ENCODE data around the gene RERE.

The RERE gene

GRCh38 chr1:8591569-8591968 lies 225.9 kb downstream of the RERE start:
- Mint-ChIP-seq H3K27me3 (no peaks in the 10 kb centered on the region), H3K9me3 (no peaks in the 10 kb centered on the region), H3K4me1 (ENCODE audit: low read depth) (peaks cover 18% of the 10 kb centered on the region), H3K4me3 (no peak overlapping the region), H3K36me3 (ENCODE audit: low read depth) (no peaks in the 10 kb centered on the region), H3K27ac (no peak overlapping the region)
- intact Hi-C loops (cut with micrococcal nuclease): no loop called here

DNA sequence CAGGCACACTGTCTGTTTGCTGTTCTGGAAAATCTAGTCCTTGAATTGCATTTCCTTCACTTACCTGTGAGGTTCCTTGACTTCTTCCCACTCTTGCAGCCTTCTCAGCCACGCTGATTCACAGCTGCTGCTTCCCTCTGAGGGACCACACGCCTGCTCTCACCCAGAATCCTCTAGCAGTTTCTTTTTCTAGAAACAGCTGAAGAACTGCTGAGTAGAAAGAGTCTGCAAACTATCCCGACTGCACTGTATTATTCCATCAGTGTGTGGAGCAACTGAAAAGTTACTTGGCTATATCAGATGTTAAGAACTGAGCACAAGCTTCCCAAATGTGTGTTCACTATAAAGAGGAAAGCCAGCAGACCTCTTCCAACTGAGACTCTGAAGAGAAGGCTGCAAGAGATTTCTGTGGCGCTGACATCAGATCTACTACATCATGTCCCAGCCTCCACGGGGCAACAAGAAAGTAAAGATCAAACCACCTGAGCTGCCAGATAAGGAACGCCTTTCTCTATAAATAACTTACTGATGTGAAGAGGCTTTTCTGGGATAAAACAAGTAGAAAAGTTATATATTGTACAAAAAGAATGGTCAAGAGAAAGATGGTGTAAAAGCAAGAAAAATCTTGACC lies 226.6 kb downstream of the RERE start:
- Mint-ChIP-seq H3K27ac (peak overlapping the region; percentile 42), H3K4me1 (ENCODE audit: low read depth) (peaks cover 18% of the 10 kb centered on the region), H3K36me3 (ENCODE audit: low read depth) (no peaks in the 10 kb centered on the region), H3K9me3 (no peaks in the 10 kb centered on the region), H3K27me3 (no peaks in the 10 kb centered on the region), H3K4me3 (no peak overlapping the region)
- intact Hi-C loops (cut with micrococcal nuclease): no loop called here

DNA sequence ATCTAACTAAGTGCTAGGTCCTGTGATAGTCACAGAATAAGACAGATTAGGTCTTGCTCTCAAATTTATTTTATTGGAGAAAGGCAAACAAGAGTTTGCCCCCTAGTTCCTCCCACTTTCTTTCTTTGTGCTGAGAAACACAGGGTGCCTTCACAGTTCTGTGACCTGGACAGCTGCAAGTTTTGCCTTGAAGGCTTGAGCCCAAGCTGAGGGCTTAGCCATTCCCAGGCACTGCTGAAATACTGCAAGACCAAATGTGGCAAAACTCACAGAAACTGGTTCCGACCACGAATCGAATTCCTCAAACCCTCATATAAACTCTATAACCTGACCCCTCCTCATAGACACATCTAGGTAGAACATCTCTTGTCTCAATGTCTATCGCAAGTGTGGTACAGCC lies 227.9 kb downstream of the RERE start:
- Mint-ChIP-seq H3K9me3 (no peaks in the 10 kb centered on the region), H3K4me1 (ENCODE audit: low read depth) (peaks cover 18% of the 10 kb centered on the region), H3K4me3 (no peak overlapping the region), H3K27ac (no peak overlapping the region), H3K36me3 (ENCODE audit: low read depth) (peaks cover 2% of the 10 kb centered on the region), H3K27me3 (no peaks in the 10 kb centered on the region)
- intact Hi-C loops (cut with micrococcal nuclease): no loop called here

- Mint-ChIP-seq H3K4me3 (no peak overlapping the region), H3K27ac (no peak overlapping the region), H3K4me1 (ENCODE audit: low read depth) (peaks cover 18% of the 10 kb centered on the region), H3K36me3 (ENCODE audit: low read depth) (peaks cover 6% of the 10 kb centered on the region), H3K27me3 (no peaks in the 10 kb centered on the region), H3K9me3 (no peaks in the 10 kb centered on the region)
- intact Hi-C loops (cut with micrococcal nuclease): no loop called here
These were observed 229.7 kb downstream of the RERE start for GRCh38 chr1:8587784-8588183.

- Mint-ChIP-seq H3K27me3 (no peaks in the 10 kb centered on the region), H3K4me3 (no peak overlapping the region), H3K4me1 (ENCODE audit: low read depth) (peaks cover 10% of the 10 kb centered on the region), H3K9me3 (no peaks in the 10 kb centered on the region), H3K36me3 (ENCODE audit: low read depth) (peaks cover 6% of the 10 kb centered on the region), H3K27ac (no peak overlapping the region)
- intact Hi-C loops (cut with micrococcal nuclease): no loop called here
These were observed 231.0 kb downstream of the RERE start for GRCh38 chr1:8586438-8586837.

- no peak overlapping the region for H3K27ac Mint-ChIP-seq
- H3K27me3 Mint-ChIP-seq: no peaks in the 10 kb centered on the region
- peaks cover 11% of the 10 kb centered on the region for H3K36me3 Mint-ChIP-seq (ENCODE audit: low read depth)
- H3K4me1 Mint-ChIP-seq (ENCODE audit: low read depth): peaks cover 9% of the 10 kb centered on the region
- intact Hi-C loops (cut with micrococcal nuclease): no loop called here
- H3K9me3 Mint-ChIP-seq: no peaks in the 10 kb centered on the region
- no peak overlapping the region for H3K4me3 Mint-ChIP-seq
These were observed 233.1 kb downstream of the RERE start for GRCh38 chr1:8584316-8584715.

GRCh38 chr1:8583031-8583430 lies 234.4 kb downstream of the RERE start:
- Mint-ChIP-seq H3K27me3 (no peaks in the 10 kb centered on the region), H3K4me1 (ENCODE audit: low read depth) (peaks cover 9% of the 10 kb centered on the region), H3K4me3 (no peak overlapping the region), H3K27ac (no peak overlapping the region), H3K9me3 (no peaks in the 10 kb centered on the region), H3K36me3 (ENCODE audit: low read depth) (peaks cover 11% of the 10 kb centered on the region)
- intact Hi-C loops (cut with micrococcal nuclease): no loop called here

DNA sequence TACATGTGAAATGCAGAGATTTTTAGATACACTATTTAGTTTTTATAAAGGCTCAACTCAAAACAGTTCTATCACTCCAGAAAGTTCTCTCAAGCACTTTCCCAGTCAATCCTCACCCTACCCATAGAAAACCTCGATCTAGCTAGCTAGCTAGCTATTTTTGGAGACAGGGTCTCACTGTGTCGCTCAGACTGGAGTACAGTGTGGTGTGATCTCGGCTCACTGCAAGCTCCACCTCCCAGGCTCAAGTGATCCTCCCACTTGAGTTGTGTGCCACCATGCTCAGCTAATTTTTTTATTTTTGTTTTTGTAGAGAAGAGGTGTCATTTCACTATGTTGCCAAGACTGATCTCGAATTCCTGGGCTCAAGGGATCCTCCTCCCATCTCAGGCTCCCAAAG lies 236.9 kb downstream of the RERE start:
- Mint-ChIP-seq H3K27me3 (no peaks in the 10 kb centered on the region), H3K27ac (no peak overlapping the region), H3K36me3 (ENCODE audit: low read depth) (peaks cover 11% of the 10 kb centered on the region), H3K9me3 (no peaks in the 10 kb centered on the region), H3K4me1 (ENCODE audit: low read depth) (no peaks in the 10 kb centered on the region), H3K4me3 (no peak overlapping the region)
- intact Hi-C loops (cut with micrococcal nuclease): no loop called here

- no peak overlapping the region for H3K27ac Mint-ChIP-seq
- intact Hi-C loops (cut with micrococcal nuclease): loop anchor here (5.0 kb wide), 1 partner anchor 88 kb away; no protein-coding TSS in a partner anchor
- no peaks in the 10 kb centered on the region for H3K9me3 Mint-ChIP-seq
- no peak overlapping the region for H3K4me3 Mint-ChIP-seq
- H3K36me3 Mint-ChIP-seq (ENCODE audit: low read depth): peaks cover 5% of the 10 kb centered on the region
- H3K27me3 Mint-ChIP-seq: no peaks in the 10 kb centered on the region
- H3K4me1 Mint-ChIP-seq (ENCODE audit: low read depth): no peaks in the 10 kb centered on the region
These were observed 238.5 kb downstream of the RERE start for GRCh38 chr1:8578936-8579335.

GRCh38 chr1:8578132-8578877 lies 239.1 kb downstream of the RERE start:
- no peaks in the 10 kb centered on the region for H3K27me3 Mint-ChIP-seq
- intact Hi-C loops (cut with micrococcal nuclease): loop anchor here (5.0 kb wide), 1 partner anchor 89 kb away; no protein-coding TSS in a partner anchor
- H3K9me3 Mint-ChIP-seq: no peaks in the 10 kb centered on the region
- H3K4me1 Mint-ChIP-seq (ENCODE audit: low read depth): no peaks in the 10 kb centered on the region
- H3K36me3 Mint-ChIP-seq (ENCODE audit: low read depth): peaks cover 5% of the 10 kb centered on the region
- H3K27ac Mint-ChIP-seq: no peak overlapping the region
- no peak overlapping the region for H3K4me3 Mint-ChIP-seq

GRCh38 chr1:8574985-8575384 lies 242.5 kb downstream of the RERE start:
- Mint-ChIP-seq H3K27ac (no peak overlapping the region), H3K9me3 (no peaks in the 10 kb centered on the region), H3K27me3 (no peaks in the 10 kb centered on the region), H3K4me1 (ENCODE audit: low read depth) (peaks cover 9% of the 10 kb centered on the region), H3K36me3 (ENCODE audit: low read depth) (peaks cover 5% of the 10 kb centered on the region), H3K4me3 (no peak overlapping the region)
- intact Hi-C loops (cut with micrococcal nuclease): loop anchor here (5.0 kb wide), 1 partner anchor 92 kb away; no protein-coding TSS in a partner anchor

GRCh38 chr1:8572106-8572505 lies 245.3 kb downstream of the RERE start:
- H3K36me3 Mint-ChIP-seq (ENCODE audit: low read depth): no peaks in the 10 kb centered on the region
- peaks cover 9% of the 10 kb centered on the region for H3K4me1 Mint-ChIP-seq (ENCODE audit: low read depth)
- no peak overlapping the region for H3K4me3 Mint-ChIP-seq
- H3K9me3 Mint-ChIP-seq: no peaks in the 10 kb centered on the region
- no peaks in the 10 kb centered on the region for H3K27me3 Mint-ChIP-seq
- intact Hi-C loops (cut with micrococcal nuclease): no loop called here
- no peak overlapping the region for H3K27ac Mint-ChIP-seq

GRCh38 chr1:8571200-8571984 lies 246.0 kb downstream of the RERE start:
- Mint-ChIP-seq H3K9me3 (no peaks in the 10 kb centered on the region), H3K4me3 (no peak overlapping the region), H3K27ac (no peak overlapping the region), H3K36me3 (ENCODE audit: low read depth) (no peaks in the 10 kb centered on the region), H3K27me3 (no peaks in the 10 kb centered on the region), H3K4me1 (ENCODE audit: low read depth) (peaks cover 9% of the 10 kb centered on the region)
- intact Hi-C loops (cut with micrococcal nuclease): no loop called here

- peaks cover 9% of the 10 kb centered on the region for H3K4me1 Mint-ChIP-seq (ENCODE audit: low read depth)
- H3K9me3 Mint-ChIP-seq: no peaks in the 10 kb centered on the region
- no peaks in the 10 kb centered on the region for H3K27me3 Mint-ChIP-seq
- H3K36me3 Mint-ChIP-seq (ENCODE audit: low read depth): no peaks in the 10 kb centered on the region
- H3K27ac Mint-ChIP-seq: no peak overlapping the region
- no peak overlapping the region for H3K4me3 Mint-ChIP-seq
- intact Hi-C loops (cut with micrococcal nuclease): no loop called here
These were observed 247.0 kb downstream of the RERE start for GRCh38 chr1:8570465-8570864.
